IPS-18a (cell line): ENCODE measurements around the gene SRSF12.

ENCODE experiments used
- H3K27ac ChIP-seq: one replicate; pipeline ENCODE4 v1.5.1; 2013; ENCODE audit warnings: low read length
- H3K27me3 ChIP-seq: one replicate; pipeline ENCODE4 v1.6.1; 2013; ENCODE audit warnings: mild to moderate bottlenecking, low read length; ENCODE audit not compliant: control insufficient read depth, insufficient read depth
- H3K36me3 ChIP-seq: one replicate; pipeline ENCODE4 v1.6.1; 2013; ENCODE audit warnings: low read depth, low read length; ENCODE audit not compliant: control insufficient read depth
- H3K4me1 ChIP-seq: one replicate; pipeline ENCODE4 v1.6.1; 2013; ENCODE audit warnings: low read depth, low read length; ENCODE audit not compliant: control insufficient read depth
- H3K4me3 ChIP-seq: one replicate; pipeline ENCODE4 v1.5.1; 2013; ENCODE audit warnings: low read length
- H3K9ac ChIP-seq: one replicate; pipeline ENCODE4 v1.6.1; 2013; ENCODE audit warnings: mild to moderate bottlenecking, low read length, moderate library complexity
- H3K9me3 ChIP-seq: one replicate; pipeline ENCODE4 v1.6.1; 2013; ENCODE audit warnings: low read depth, low read length; ENCODE audit not compliant: control insufficient read depth

The SRSF12 gene

GRCh38 chr6:89048288-89048923, 69.5 kb downstream of the SRSF12 start:
- Histone ChIP-seq H3K4me1 (peaks cover 3% of the 10 kb centered on the region), H3K27me3 (peaks cover 11% of the 10 kb centered on the region), H3K9ac (no peak overlapping the region)

GRCh38 chr6:89047473-89047872, 70.4 kb downstream of the SRSF12 start:
- Histone ChIP-seq H3K9ac (no peak overlapping the region), H3K27ac (no peak overlapping the region), H3K36me3 (no peaks in the 10 kb centered on the region), H3K4me3 (no peak overlapping the region), H3K9me3 (no peaks in the 10 kb centered on the region), H3K27me3 (peaks cover 11% of the 10 kb centered on the region), H3K4me1 (peaks cover 3% of the 10 kb centered on the region)

More at GRCh38 chr6:89048288-89048923, 69.5 kb downstream of the SRSF12 start:
- Histone ChIP-seq H3K36me3 (no peaks in the 10 kb centered on the region), H3K27ac (no peak overlapping the region), H3K9me3 (no peaks in the 10 kb centered on the region), H3K4me3 (no peak overlapping the region)
